Measurements from ENCODE around the gene RELB.
A peak's percentile ranks its signal among the peaks of the same experiment; 100 is the strongest.

RELB gene

DNA sequence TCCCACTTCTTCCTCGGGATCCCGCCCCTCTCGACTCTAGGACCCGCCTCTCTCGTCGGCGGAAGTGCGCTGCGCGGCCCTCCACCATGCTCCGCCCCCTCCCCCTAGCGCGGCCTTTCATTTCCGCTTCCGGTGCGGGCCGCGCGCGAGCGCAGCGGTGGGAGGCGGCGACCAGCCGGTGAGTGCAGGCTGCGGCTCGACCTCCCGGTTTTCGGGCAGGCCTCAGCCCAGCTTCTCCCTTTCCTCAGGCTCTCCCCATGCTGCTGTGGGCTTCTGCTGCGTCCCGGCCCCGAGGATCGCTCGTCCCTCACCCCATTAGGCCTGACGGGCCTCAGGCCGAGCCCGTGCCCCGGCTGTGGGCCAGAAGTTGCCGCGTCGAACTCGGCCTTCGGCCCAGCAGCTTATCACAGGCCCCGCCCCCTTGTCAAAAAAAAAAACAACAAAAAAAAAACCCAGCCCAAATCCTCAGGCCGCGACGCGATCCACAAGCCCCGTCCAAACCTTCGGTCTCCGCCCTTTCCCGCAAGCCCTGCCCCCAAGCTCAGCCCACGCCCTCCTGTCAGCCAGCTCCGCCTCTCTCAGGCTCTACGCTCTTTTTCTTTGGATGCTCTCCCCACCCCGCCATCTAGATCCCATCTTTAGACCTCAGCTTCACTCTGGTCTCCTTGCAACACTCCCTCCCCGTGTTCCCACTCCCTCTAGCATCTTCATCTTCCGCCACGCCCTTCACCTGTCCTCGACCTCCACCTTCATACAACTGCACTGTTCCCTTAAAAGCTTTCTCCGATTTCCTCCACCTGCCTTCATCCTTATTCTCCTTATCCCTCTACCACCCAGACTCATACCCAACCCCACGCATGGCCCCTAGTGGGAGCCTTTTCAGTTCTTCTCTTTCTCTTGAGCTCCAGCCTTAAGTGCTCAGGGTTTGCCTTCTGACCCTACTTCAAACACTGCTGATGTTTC lies 37.9 kb downstream of the RELB start, which contains the start of gene CLASRP:
Gene CLASRP, plus strand, starts transcription at position 115 of the 963 bp plus-strand sequence. CDS start 1,168 bp downstream, outside the sequence.
- H3K4me3 ChIP-seq (ENCODE audit: low read length), result peak within 1 kb of the TSS; percentile 98
- peak; percentile 87 for DNase-seq (ENCODE audit: low read depth)
- TF ChIP-seq, protein P1, sequence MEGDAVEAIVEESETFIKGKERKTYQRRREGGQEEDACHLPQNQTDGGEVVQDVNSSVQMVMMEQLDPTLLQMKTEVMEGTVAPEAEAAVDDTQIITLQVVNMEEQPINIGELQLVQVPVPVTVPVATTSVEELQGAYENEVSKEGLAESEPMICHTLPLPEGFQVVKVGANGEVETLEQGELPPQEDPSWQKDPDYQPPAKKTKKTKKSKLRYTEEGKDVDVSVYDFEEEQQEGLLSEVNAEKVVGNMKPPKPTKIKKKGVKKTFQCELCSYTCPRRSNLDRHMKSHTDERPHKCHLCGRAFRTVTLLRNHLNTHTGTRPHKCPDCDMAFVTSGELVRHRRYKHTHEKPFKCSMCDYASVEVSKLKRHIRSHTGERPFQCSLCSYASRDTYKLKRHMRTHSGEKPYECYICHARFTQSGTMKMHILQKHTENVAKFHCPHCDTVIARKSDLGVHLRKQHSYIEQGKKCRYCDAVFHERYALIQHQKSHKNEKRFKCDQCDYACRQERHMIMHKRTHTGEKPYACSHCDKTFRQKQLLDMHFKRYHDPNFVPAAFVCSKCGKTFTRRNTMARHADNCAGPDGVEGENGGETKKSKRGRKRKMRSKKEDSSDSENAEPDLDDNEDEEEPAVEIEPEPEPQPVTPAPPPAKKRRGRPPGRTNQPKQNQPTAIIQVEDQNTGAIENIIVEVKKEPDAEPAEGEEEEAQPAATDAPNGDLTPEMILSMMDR (conservative IDR thresholded peaks at IDR 0.05; ENCODE audit: low read length), result no peak

DNA sequence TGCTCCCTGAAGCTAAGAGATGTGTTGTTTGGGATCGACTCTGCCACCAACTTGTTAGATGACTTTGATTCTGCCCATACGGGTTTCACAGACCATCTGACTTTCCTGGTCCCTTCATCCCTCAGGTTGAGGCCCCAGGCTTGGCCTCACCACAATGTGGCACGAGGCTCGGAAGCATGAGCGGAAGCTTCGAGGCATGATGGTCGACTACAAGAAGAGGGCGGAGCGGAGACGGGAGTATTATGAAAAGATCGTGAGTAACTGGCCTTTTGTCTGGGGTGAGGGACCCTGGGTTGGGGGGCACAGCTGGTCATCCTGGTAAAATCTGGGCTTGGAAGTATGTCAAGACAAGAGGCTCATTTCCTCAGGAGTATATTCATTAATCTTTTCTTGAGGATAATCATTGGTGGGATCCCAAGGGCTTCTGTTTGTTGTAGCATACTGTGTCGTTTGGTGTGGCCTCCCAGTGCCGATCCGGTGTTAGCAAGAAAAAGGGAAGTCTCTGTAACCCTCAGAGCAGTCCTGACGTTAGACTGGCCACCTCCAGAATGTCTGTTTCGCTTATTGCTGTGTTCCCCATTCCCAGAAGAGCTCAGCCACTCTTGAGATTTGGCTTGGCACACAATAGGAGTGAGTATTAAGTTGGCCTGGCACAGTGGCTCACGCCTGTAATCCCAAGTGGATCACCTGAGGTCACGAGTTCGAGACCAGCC lies 39.0 kb downstream of the RELB start:
- DNase-seq (ENCODE audit: low read depth), result no peak
- TF ChIP-seq, protein P1 (conservative IDR thresholded peaks at IDR 0.05; ENCODE audit: low read length), result no peak
- H3K4me3 ChIP-seq (ENCODE audit: low read length), result peak overlapping the region; percentile 98

DNA sequence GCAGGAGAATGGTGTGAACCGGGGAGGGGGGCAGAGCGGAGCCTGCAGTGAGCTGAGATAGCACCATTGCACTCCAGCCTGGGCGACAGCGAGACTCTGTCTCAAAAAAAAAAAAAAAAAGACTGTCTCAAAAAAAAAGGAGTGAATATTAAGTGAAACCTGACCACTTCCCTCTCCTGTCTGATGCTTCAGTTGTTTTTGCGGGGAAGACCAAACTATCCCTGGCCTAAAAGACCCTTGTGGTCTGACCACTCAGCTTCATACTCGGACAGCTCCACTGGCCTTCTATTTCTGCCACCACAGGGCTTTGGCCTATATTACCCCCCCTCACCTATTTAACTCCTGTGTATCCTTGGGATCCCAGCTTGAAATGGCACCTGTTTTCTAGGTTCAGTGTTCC lies 39.9 kb downstream of the RELB start:
- TF ChIP-seq, protein P1 (conservative IDR thresholded peaks at IDR 0.05; ENCODE audit: low read length), result no peak
- DNase-seq (ENCODE audit: low read depth), result no peak
- H3K4me3 ChIP-seq (ENCODE audit: low read length), result no peak overlapping the region

DNA sequence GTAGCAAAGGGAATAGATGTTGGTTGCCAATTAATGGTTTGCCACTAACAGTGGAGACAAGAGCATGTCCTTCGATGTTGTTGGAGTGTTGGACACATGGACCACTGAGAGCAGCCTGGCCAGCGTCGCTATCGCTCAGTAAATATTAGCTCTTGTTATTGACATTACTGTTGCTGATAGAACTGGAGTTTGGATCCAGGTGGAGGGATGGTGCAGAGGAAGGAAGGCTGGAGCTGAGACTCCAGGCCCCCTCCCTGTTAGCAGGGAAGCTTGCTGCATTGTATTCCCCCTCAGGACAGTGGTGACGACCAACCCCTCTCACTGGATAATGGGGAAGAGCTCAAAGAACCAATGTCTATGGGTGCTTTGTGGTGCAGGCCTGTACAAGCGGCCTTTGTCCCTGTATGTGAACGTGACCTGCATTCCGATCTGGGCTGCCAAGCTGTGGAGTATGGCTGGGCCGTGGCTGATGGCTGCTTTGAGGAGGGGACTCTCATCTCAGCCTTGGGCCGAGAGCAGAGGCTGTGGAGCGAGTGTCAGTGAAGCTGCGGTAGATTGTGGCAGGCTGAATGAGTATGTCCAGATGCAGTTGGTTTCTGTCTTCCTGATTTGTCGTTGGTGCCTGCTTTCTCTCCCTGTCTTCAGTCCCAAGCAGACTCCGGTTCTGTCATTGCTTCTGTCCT lies 44.5 kb downstream of the RELB start:
- H3K4me3 ChIP-seq (ENCODE audit: low read length), result no peak overlapping the region
- DNase-seq (ENCODE audit: low read depth), result no peak
- TF ChIP-seq, protein P1 (conservative IDR thresholded peaks at IDR 0.05; ENCODE audit: low read length), result no peak

DNA sequence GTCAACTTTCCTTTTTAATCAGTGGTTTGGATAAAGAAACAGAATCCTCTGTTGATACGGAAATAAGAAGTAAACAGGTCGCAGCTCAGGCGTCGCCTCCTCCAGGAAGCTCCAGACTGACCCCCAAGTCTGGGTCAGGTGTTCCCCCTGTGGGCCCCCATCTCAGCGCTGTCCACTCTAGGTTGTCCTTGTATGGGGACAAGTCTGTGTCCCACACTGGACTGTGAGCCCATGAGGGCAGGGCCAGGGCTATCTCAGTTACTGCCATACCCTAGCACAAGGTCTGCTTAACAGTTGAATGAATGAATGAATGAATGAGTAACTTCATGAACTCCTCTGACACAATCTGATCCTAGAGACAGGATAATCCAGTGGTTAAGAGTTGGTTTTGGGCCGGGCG lies 45.1 kb downstream of the RELB start:
- H3K4me3 ChIP-seq (ENCODE audit: low read length), result no peak overlapping the region
- TF ChIP-seq, protein P1 (conservative IDR thresholded peaks at IDR 0.05; ENCODE audit: low read length), result no peak

DNA sequence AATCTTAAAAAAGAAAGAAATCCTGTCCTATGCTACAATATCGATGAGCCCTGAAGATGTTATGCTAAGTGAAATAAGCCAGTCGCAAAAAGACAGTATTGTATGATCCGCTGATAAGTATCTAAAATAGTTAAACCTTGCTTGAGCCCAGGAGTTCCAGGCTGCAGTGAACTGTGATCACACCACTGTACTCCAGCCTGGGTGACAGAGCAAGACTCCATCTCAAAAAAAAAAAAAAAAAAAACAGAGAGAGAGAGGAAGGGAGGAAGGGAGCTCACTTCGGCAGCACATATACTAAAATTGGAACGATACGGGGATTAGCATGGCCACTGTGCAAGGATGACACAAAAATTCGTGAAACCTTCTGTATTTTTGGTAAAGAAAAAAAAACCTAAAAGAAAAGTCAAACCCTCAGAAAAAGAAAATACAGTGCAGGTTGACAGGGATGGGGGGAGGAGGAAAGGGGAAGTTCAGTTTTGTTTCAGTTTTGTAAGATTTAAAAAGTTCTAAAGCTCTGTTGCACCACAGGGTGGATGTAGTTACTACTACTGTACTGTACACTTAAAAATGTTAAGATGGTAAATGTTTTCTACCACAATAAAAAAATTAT lies 46.0 kb downstream of the RELB start:
- no peak overlapping the region for H3K4me3 ChIP-seq (ENCODE audit: low read length)
- no peak for DNase-seq (ENCODE audit: low read depth)
- TF ChIP-seq, protein P1 (conservative IDR thresholded peaks at IDR 0.05; ENCODE audit: low read length), result no peak

More for the DNA sequence above, 45.1 kb downstream of the RELB start:
- DNase-seq (ENCODE audit: low read depth), result no peak
